DOHH2 (cell line): ENCODE data around the gene LIN28A.

Experiments
- H3F3A ChIP-seq: fragments of 200-600 bp; sonication (generic), shearing (Covaris generic); 2 replicates; pipeline ENCODE4 v1.6.0; 2016; ENCODE audit warnings: antibody characterized with exemption, mild to moderate bottlenecking; ENCODE audit not compliant: control insufficient read depth, insufficient read depth
- H3K27ac ChIP-seq: fragments of 200-600 bp; sonication (generic); 2 replicates; pipeline ENCODE4 v1.5.1; 2014; ENCODE audit warnings: low read depth, mild to moderate bottlenecking, low read length, moderate library complexity
- H3K27me3 ChIP-seq: fragments of 200-600 bp; sonication (generic); 2 replicates; pipeline ENCODE4 v1.6.1; 2014; ENCODE audit warnings: mild to moderate bottlenecking, low read length, mixed read lengths; ENCODE audit not compliant: control insufficient read depth
- H3K36me3 ChIP-seq: fragments of 200-600 bp; sonication (generic); 2 replicates; pipeline ENCODE4 v1.6.1; 2014; ENCODE audit warnings: mild to moderate bottlenecking, low read length, moderate library complexity, mixed read lengths; ENCODE audit not compliant: control insufficient read depth
- H3K4me1 ChIP-seq: fragments of 200-600 bp; sonication (generic); 2 replicates; pipeline ENCODE4 v1.6.1; 2014; ENCODE audit warnings: mild to moderate bottlenecking, low read length, mixed read lengths; ENCODE audit not compliant: control insufficient read depth
- H3K4me2 ChIP-seq: fragments of 200-600 bp; sonication (generic); 2 replicates; pipeline ENCODE4 v1.6.0; 2014; ENCODE audit warnings: mild to moderate bottlenecking, low read length, moderate library complexity
- H3K4me3 ChIP-seq: fragments of 200-600 bp; sonication (generic); 2 replicates; pipeline ENCODE4 v1.5.1; 2014; ENCODE audit warnings: mild to moderate bottlenecking, low read length, mixed read lengths
- H3K79me2 ChIP-seq: fragments of 200-600 bp; sonication (generic); 2 replicates; pipeline ENCODE4 v1.6.1; 2014; ENCODE audit warnings: mild to moderate bottlenecking, low read length, mixed read lengths; ENCODE audit not compliant: control insufficient read depth
- H3K9me2 ChIP-seq: fragments of 200-600 bp; sonication (generic); replicated peaks from 2 replicates; pipeline ENCODE4 v1.6.1; 2014; ENCODE audit warnings: mild to moderate bottlenecking, low read length, mixed read lengths; ENCODE audit not compliant: control insufficient read depth
- H3K9me3 ChIP-seq: fragments of 200-600 bp; sonication (generic); 2 replicates; pipeline ENCODE4 v1.6.1; 2014; ENCODE audit warnings: antibody characterized with exemption, low read length, mixed read lengths; ENCODE audit not compliant: control insufficient read depth, insufficient read depth
- H4K20me1 ChIP-seq: fragments of 200-600 bp; sonication (generic); 2 replicates; pipeline ENCODE4 v1.6.0; 2014; ENCODE audit warnings: low read depth, mild to moderate bottlenecking, antibody characterized with exemption, low read length, moderate library complexity; ENCODE audit not compliant: control insufficient read depth, insufficient read depth
- CTCF ChIP-seq: fragments of 200-600 bp; sonication (generic); IDR thresholded peaks from one replicate; pipeline ENCODE4 v1.5.1; 2014; ENCODE audit warnings: antibody characterized with exemption, mild to moderate bottlenecking, low read depth, low read length; ENCODE audit not compliant: poor library complexity, severe bottlenecking
- EZH2phosphoT487 ChIP-seq: fragments of 200-600 bp; sonication (generic); IDR thresholded peaks from 2 replicates; pipeline ENCODE4 v1.6.1; 2017; ENCODE audit warnings: borderline replicate concordance, mild to moderate bottlenecking, antibody characterized with exemption, low read length, moderate library complexity, mixed read lengths

Gene LIN28A

GRCh38 chr1:26459148-26459547, 48.5 kb downstream of the LIN28A start:
- Histone ChIP-seq H3K27me3 (no peaks in the 10 kb centered on the region), H3K79me2 (no peaks in the 10 kb centered on the region), H3F3A (0 out of 2 replicates have a peak, but pooled peaks cover 2% of the 10 kb centered on the region), H4K20me1 (no peaks in the 10 kb centered on the region), H3K4me1 (no peaks in the 10 kb centered on the region), H3K4me2 (no peak overlapping the region), H3K9me2 (no peaks in the 10 kb centered on the region), H3K27ac (no peak overlapping the region), H3K9me3 (no peaks in the 10 kb centered on the region), H3K4me3 (no peak overlapping the region), H3K36me3 (peaks cover 47% of the 10 kb centered on the region)
- no peak for TF ChIP-seq CTCF
- no peak for TF ChIP-seq EZH2phosphoT487

GRCh38 chr1:26459573-26460031, 49.0 kb downstream of the LIN28A start:
- H3F3A ChIP-seq = 0 out of 2 replicates have a peak, but pooled peaks cover 2% of the 10 kb centered on the region
- H3K4me3 ChIP-seq = no peak overlapping the region
- no peaks in the 10 kb centered on the region for H4K20me1 ChIP-seq
- peaks cover 52% of the 10 kb centered on the region for H3K36me3 ChIP-seq
- H3K9me2 ChIP-seq = no peaks in the 10 kb centered on the region
- no peaks in the 10 kb centered on the region for H3K79me2 ChIP-seq
- no peaks in the 10 kb centered on the region for H3K27me3 ChIP-seq
- TF ChIP-seq EZH2phosphoT487 = no peak
- no peak for TF ChIP-seq CTCF
- no peaks in the 10 kb centered on the region for H3K4me1 ChIP-seq
- H3K4me2 ChIP-seq = no peak overlapping the region
- H3K27ac ChIP-seq = no peak overlapping the region
- H3K9me3 ChIP-seq = no peaks in the 10 kb centered on the region

- H3K9me2 ChIP-seq = no peaks in the 10 kb centered on the region
- H3K9me3 ChIP-seq = no peaks in the 10 kb centered on the region
- H3F3A ChIP-seq = peaks cover 21% of the 10 kb centered on the region
- peaks cover 18% of the 10 kb centered on the region for H3K79me2 ChIP-seq
- TF ChIP-seq CTCF = no peak
- TF ChIP-seq EZH2phosphoT487 = no peak
- H4K20me1 ChIP-seq = peaks cover 9% of the 10 kb centered on the region
- H3K4me2 ChIP-seq = no peak overlapping the region
- peaks cover 74% of the 10 kb centered on the region for H3K36me3 ChIP-seq
- no peaks in the 10 kb centered on the region for H3K27me3 ChIP-seq
- no peak overlapping the region for H3K27ac ChIP-seq
- H3K4me3 ChIP-seq = no peak overlapping the region
- peaks cover 29% of the 10 kb centered on the region for H3K4me1 ChIP-seq
These were observed 58.3 kb downstream of the LIN28A start for GRCh38 chr1:26468911-26469310.
